ENCODE measurements around the gene ANKRD30A.
"Not testable (repeated sequence)": the region's sequence is repeated elsewhere in the genome, so short reads cannot be mapped to it uniquely, and the experiment has no call there.

Gene ANKRD30A

GRCh38 chr10:37384923-37385322 lies 259.5 kb downstream of the ANKRD30A start:
- H3K4me3 ChIP-seq (ENCODE audit: low read length), result no peak overlapping the region
- H3K27me3 ChIP-seq (replicated peaks; ENCODE audit: control insufficient read depth, insufficient read depth, low read length), result no peaks in the 10 kb centered on the region
- H3K36me3 ChIP-seq (ENCODE audit: control insufficient read depth, insufficient read depth, low read length, severe bottlenecking), result no peaks in the 10 kb centered on the region
- H3K9ac ChIP-seq (ENCODE audit: low read length), result no peak overlapping the region
- H3K9me3 ChIP-seq (ENCODE audit: control insufficient read depth, low read length), result no peaks in the 10 kb centered on the region
- no peaks in the 10 kb centered on the region for H3K4me1 ChIP-seq (ENCODE audit: control insufficient read depth, insufficient read depth, low read length)
- no peak for DNase-seq (ENCODE audit: low read depth)

DNA sequence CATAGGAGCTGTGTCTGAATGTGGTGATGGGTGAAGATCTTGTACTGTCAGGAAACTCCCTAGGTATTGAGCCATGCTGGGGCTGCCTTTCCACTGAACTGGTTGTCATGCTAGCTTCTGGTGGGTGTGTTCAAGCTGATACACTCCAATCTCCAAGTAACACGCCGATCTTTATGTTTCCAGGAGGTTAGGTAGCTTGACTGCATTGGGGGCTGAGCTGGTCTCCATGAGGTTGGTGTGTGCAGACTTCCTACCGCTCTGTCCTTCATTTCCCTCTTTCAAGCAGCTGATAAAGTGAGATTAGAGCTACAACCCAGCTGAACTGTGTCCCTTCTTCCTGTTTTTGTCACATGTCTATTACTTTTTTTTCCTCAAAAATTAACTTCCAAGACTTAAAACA lies 265.5 kb downstream of the ANKRD30A start:
- no peaks in the 10 kb centered on the region for H3K36me3 ChIP-seq (ENCODE audit: control insufficient read depth, insufficient read depth, low read length, severe bottlenecking)

DNA sequence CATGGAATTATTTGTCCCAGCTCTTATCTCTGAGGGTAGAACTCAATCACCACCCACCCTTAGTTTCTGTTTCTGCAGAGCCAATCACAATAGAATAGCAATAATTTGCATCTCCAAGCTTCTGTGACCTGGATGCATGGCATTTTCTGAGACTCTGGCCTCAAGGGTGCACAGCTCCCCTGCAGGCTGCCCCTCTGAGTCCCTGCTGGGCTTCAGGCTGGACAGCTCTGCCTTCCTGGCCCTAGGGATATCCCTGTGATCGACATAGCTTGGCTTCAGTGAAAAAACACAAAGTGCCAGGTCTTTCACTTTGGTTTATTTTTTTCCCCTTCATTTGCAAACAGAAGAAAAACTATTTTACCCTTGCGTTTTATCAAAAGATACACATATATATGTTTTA lies 275.4 kb downstream of the ANKRD30A start:
- not testable (repeated sequence) for DNase-seq (ENCODE audit: low read depth); H3K4me1 ChIP-seq (ENCODE audit: control insufficient read depth, insufficient read depth, low read length); H3K9me3 ChIP-seq (ENCODE audit: control insufficient read depth, low read length); H3K9ac ChIP-seq (ENCODE audit: low read length); H3K4me3 ChIP-seq (ENCODE audit: low read length); H3K27me3 ChIP-seq (replicated peaks; ENCODE audit: control insufficient read depth, insufficient read depth, low read length); H3K36me3 ChIP-seq (ENCODE audit: control insufficient read depth, insufficient read depth, low read length, severe bottlenecking)

More for the DNA sequence above, 265.5 kb downstream of the ANKRD30A start:
- no peak overlapping the region for H3K4me3 ChIP-seq (ENCODE audit: low read length)
- no peak overlapping the region for H3K9ac ChIP-seq (ENCODE audit: low read length)
- H3K27me3 ChIP-seq (replicated peaks; ENCODE audit: control insufficient read depth, insufficient read depth, low read length), result no peaks in the 10 kb centered on the region
- peaks cover 2% of the 10 kb centered on the region for H3K9me3 ChIP-seq (ENCODE audit: control insufficient read depth, low read length)
- no peaks in the 10 kb centered on the region for H3K4me1 ChIP-seq (ENCODE audit: control insufficient read depth, insufficient read depth, low read length)
- no peak for DNase-seq (ENCODE audit: low read depth)

GRCh38 chr10:37401225-37401624 lies 275.8 kb downstream of the ANKRD30A start:
- DNase-seq (ENCODE audit: low read depth), result no peak
- no peaks in the 10 kb centered on the region for H3K4me1 ChIP-seq (ENCODE audit: control insufficient read depth, insufficient read depth, low read length)

DNA sequence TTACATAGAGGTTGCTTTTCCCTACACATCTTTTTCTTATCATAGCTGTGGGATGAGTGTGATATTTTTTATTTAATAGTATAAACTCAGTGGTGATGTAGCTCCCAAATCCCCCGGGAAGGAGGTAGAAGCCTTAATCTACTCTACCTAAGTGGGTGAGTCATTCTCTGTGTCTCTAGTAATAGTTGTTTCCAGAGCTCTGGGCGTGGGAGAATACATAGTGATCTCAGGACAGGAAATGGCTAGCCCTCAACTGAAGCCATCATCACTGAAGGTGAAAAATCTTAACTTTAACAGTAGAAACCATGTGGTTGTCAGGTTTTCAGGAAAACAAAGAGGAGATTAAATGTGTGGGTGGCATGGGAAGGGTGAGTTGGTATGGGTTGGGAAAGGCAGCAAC lies 278.4 kb downstream of the ANKRD30A start:
- no peak overlapping the region for H3K9ac ChIP-seq (ENCODE audit: low read length)
- DNase-seq (ENCODE audit: low read depth), result no peak

More at GRCh38 chr10:37401225-37401624, 275.8 kb downstream of the ANKRD30A start:
- Histone ChIP-seq H3K9ac (ENCODE audit: low read length) (no peak overlapping the region), H3K9me3 (ENCODE audit: control insufficient read depth, low read length) (no peaks in the 10 kb centered on the region), H3K36me3 (ENCODE audit: control insufficient read depth, insufficient read depth, low read length, severe bottlenecking) (no peaks in the 10 kb centered on the region), H3K27me3 (replicated peaks; ENCODE audit: control insufficient read depth, insufficient read depth, low read length) (no peaks in the 10 kb centered on the region), H3K4me3 (ENCODE audit: low read length) (no peak overlapping the region)

More for the DNA sequence above, 278.4 kb downstream of the ANKRD30A start:
- Histone ChIP-seq H3K4me1 (ENCODE audit: control insufficient read depth, insufficient read depth, low read length) (no peaks in the 10 kb centered on the region), H3K4me3 (ENCODE audit: low read length) (no peak overlapping the region), H3K27me3 (replicated peaks; ENCODE audit: control insufficient read depth, insufficient read depth, low read length) (no peaks in the 10 kb centered on the region), H3K9me3 (ENCODE audit: control insufficient read depth, low read length) (no peaks in the 10 kb centered on the region), H3K36me3 (ENCODE audit: control insufficient read depth, insufficient read depth, low read length, severe bottlenecking) (no peaks in the 10 kb centered on the region)

Measured in adipocyte (in vitro differentiated cells).